HEK293 (cell line): ENCODE measurements around the gene ERVK3-1.

Experiments
- AEBP2 ChIP-seq: fragments of 450-650 bp; formaldehyde crosslinking; IDR thresholded peaks from 2 replicates; pipeline ENCODE4 v1.5.1; 2016; ENCODE audit warnings: missing biosample characterization, missing genetic modification characterization, borderline replicate concordance
- BCL6B ChIP-seq: fragments of 450-650 bp; formaldehyde crosslinking; IDR thresholded peaks from 2 replicates; pipeline ENCODE4 v1.5.1; 2017; ENCODE audit warnings: missing biosample characterization, missing genetic modification characterization
- CTCF ChIP-seq: fragments of 450-650 bp; formaldehyde crosslinking; IDR thresholded peaks from 2 replicates; pipeline ENCODE4 v1.5.1; 2016; ENCODE audit warnings: missing biosample characterization, missing genetic modification characterization
- INSM2 ChIP-seq: fragments of 450-650 bp; formaldehyde crosslinking; IDR thresholded peaks from 2 replicates; pipeline ENCODE4 v1.5.1; 2016; ENCODE audit warnings: missing biosample characterization, missing genetic modification characterization
- SP7 ChIP-seq: fragments of 450-650 bp; formaldehyde crosslinking; IDR thresholded peaks from 2 replicates; pipeline ENCODE4 v1.5.1; 2016; ENCODE audit warnings: missing biosample characterization, missing genetic modification characterization
- WT1 ChIP-seq: fragments of 450-650 bp; formaldehyde crosslinking; IDR thresholded peaks from 2 replicates; pipeline ENCODE4 v1.5.1; 2016; ENCODE audit warnings: missing biosample characterization, missing genetic modification characterization
- ZBTB10 ChIP-seq: fragments of 450-650 bp; formaldehyde crosslinking; IDR thresholded peaks from 2 replicates; pipeline ENCODE4 v1.5.1; 2016; ENCODE audit warnings: missing biosample characterization, missing genetic modification characterization
- ZBTB8A ChIP-seq: fragments of 450-650 bp; formaldehyde crosslinking; IDR thresholded peaks from 2 replicates; pipeline ENCODE4 v1.5.1; 2016; ENCODE audit warnings: missing biosample characterization, missing genetic modification characterization
- ZFP3 ChIP-seq: fragments of 450-650 bp; formaldehyde crosslinking; IDR thresholded peaks from 2 replicates; pipeline ENCODE4 v1.5.1; 2016; ENCODE audit warnings: low read depth, missing biosample characterization, missing genetic modification characterization
- ZNF239 ChIP-seq: fragments of 450-650 bp; formaldehyde crosslinking; IDR thresholded peaks from 2 replicates; pipeline ENCODE4 v1.5.1; 2016; ENCODE audit warnings: missing biosample characterization, missing genetic modification characterization
- ZNF335 ChIP-seq: fragments of 450-650 bp; formaldehyde crosslinking; conservative IDR thresholded peaks from 2 replicates; pipeline ENCODE4 v1.5.1; 2016; ENCODE audit warnings: missing biosample characterization, missing genetic modification characterization
- ZNF350 ChIP-seq: fragments of 450-650 bp; formaldehyde crosslinking; IDR thresholded peaks from 2 replicates; pipeline ENCODE4 v1.5.0; 2017; ENCODE audit warnings: missing biosample characterization, mild to moderate bottlenecking, missing genetic modification characterization
- ZNF404 ChIP-seq: fragments of 450-650 bp; formaldehyde crosslinking; IDR thresholded peaks from 2 replicates; pipeline ENCODE4 v1.5.1; 2017; ENCODE audit warnings: missing biosample characterization, missing genetic modification characterization
- ZNF518A ChIP-seq: fragments of 450-650 bp; formaldehyde crosslinking; conservative IDR thresholded peaks from 2 replicates; pipeline ENCODE4 v1.5.1; 2016; ENCODE audit warnings: low read depth, missing biosample characterization, missing genetic modification characterization
- ZNF544 ChIP-seq: fragments of 450-650 bp; formaldehyde crosslinking; IDR thresholded peaks from 2 replicates; pipeline ENCODE4 v1.5.0; 2017; ENCODE audit warnings: missing biosample characterization, missing genetic modification characterization
- ZNF580 ChIP-seq: fragments of 450-650 bp; formaldehyde crosslinking; IDR thresholded peaks from 2 replicates; pipeline ENCODE4 v1.5.1; 2016; ENCODE audit warnings: missing biosample characterization, missing genetic modification characterization
- ZNF610 ChIP-seq: fragments of 450-650 bp; formaldehyde crosslinking; IDR thresholded peaks from 2 replicates; pipeline ENCODE4 v1.5.1; 2016; ENCODE audit warnings: missing biosample characterization, missing genetic modification characterization, borderline replicate concordance
- ZNF692 ChIP-seq: fragments of 450-650 bp; formaldehyde crosslinking; IDR thresholded peaks from 2 replicates; pipeline ENCODE4 v1.5.1; 2016; ENCODE audit warnings: missing biosample characterization, missing genetic modification characterization
- ZNF707 ChIP-seq: fragments of 450-650 bp; formaldehyde crosslinking; IDR thresholded peaks from 2 replicates; pipeline ENCODE4 v1.5.1; 2016; ENCODE audit warnings: missing biosample characterization, missing genetic modification characterization

Gene ERVK3-1

GRCh38 chr19:58362272-58362994 lies 57.3 kb downstream of the ERVK3-1 start, which contains the start of gene ZNF497 (continued):
- TF ChIP-seq ZNF580 (tag by site-specific recombination): peak; percentile 87; the same call in 1 of the 2 replicates
- TF ChIP-seq SP7 (tag by site-specific recombination): peak; percentile 59
- peak; percentile 72 for TF ChIP-seq ZNF518A
- no peak for TF ChIP-seq BCL6B (tag by site-specific recombination)
- TF ChIP-seq WT1 (tag by site-specific recombination): 0 out of 2 replicates have a peak, but pooled peaks have one; percentile 33
- TF ChIP-seq ZNF707 (tag by site-specific recombination): no peak
- TF ChIP-seq ZNF335 (tag by site-specific recombination): peak; percentile 94
- TF ChIP-seq INSM2 (tag by site-specific recombination): no peak
- peak; percentile 7; the same call in 1 of the 2 replicates for TF ChIP-seq ZNF239 (tag by site-specific recombination)
- peak; percentile 78 for TF ChIP-seq ZNF692 (tag by site-specific recombination)
- TF ChIP-seq CTCF (tag by site-specific recombination): peak; percentile 78
- TF ChIP-seq ZFP3 (tag by site-specific recombination): no peak
- TF ChIP-seq ZNF544 (tag by site-specific recombination): no peak
- peak; percentile 93 for TF ChIP-seq ZBTB8A (tag by site-specific recombination)
- TF ChIP-seq AEBP2 (tag by site-specific recombination): no peak
- no peak for TF ChIP-seq ZBTB10 (tag by site-specific recombination)
- peak; percentile 87 for TF ChIP-seq ZNF610 (tag by site-specific recombination)
- TF ChIP-seq ZNF404: no peak
- TF ChIP-seq ZNF350: no peak
